ENCODE measurements around the gene DIP2C.
"Not testable (repeated sequence)": the region's sequence is repeated elsewhere in the genome, so short reads cannot be mapped to it uniquely, and the experiment has no call there.

Gene DIP2C

DNA sequence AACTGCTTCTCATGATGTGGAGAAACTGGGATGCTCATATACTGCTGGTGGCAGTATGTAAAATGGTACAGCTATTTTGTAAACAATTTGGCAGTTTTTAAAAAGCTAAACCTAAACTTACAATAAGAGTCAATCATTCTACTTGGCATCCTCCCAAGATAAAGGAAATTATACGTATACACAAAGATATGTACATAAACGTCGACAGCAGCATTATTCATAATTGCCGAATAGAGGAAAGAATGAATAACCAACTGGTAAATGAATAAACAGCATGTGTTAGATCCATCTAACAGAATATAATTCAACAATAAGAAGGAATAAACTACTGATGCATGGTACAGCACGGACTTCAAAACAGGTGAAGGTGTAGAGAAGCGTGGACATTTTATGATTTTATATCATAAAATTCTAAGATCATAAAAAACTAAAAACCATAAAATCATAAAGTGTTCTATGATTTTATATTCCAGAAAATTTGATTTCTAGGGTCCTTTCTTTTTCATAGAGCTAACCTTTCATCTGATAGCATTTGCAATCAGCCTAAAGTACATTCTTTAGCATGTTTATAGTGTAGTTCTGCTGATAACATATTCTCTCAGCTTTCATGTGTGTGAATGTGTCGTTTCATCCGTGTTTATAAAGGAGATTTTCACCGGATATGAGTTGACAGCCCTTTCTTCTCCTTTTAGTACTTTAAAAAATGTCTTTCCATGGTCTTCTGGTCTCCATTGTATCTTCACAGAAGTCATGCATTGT, 261.5 kb downstream of the DIP2C start:
- no peak for FAIRE-seq

DNA sequence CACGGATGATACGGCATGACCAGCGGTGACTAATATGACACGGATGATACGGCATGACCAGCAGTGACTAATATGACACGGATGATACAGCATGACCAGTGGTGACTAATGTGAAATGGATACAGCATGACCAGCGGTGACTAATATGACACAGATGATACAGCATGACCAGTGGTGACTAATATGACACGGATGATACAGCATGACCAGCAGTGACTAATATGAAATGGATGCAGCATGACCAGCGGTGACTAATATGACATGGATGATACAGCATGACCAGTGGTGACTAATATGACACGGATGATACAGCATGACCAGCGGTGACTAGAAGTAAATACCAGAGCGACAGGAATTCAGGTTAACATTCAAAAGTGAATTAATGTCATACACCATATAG, 264.1 kb downstream of the DIP2C start:
- FAIRE-seq, result not testable (repeated sequence)

DNA sequence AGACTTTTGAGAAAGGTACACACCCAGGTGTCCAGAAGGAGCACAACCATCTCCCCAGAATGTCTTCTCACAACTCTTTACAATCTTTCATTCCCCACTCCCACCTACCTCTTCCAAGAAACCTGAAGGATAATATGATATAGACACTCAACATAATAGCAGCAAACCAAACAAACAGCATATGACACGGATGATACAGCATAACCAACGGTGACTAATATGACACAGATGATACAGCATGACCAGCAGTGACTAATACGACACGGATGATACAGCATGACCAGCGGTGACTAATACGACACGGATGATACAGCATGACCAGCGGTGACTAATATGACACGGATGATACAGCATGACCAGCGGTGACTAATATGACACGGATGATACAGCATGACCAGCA, 264.7 kb downstream of the DIP2C start:
- not testable (repeated sequence) for FAIRE-seq

DNA sequence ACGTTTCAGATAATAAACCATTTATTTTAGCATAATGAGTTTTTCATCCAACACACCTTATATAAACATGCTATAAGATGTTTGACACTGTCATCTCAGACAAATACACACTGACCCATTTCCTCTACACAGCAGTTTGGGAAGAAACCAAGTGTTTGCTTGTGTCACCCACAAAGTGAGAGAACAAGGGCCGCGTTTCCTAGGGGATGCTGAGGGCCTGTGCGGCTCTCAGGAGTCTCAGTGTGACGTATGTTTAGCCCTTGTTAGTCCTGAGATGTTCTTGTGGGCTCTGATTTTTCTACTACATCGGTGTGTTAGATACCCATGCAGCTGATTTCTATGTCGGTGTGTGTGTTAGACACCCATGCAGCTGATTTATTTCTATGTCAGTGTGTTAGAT, 266.3 kb downstream of the DIP2C start:
- no peak for FAIRE-seq

DNA sequence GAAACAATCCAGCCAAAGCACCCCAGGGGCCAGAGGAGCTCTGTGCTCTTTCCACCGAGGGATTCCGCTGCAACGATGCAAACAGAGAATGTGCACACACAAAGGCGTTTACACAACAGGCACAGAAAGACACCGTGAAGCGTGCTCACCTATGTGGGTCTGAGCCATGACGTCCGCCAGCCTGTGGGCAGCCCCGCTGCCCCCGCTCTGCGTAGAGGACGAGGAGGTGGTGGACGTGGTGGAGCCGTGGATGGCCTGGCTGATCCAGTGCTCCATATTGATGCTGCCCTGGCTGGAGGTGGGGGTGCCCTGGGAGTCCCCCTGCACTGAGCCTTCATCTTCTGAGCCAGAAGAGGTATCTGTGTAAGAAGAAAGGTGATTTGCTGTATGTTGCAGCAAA, 266.8 kb downstream of the DIP2C start:
- FAIRE-seq, result no peak

DNA sequence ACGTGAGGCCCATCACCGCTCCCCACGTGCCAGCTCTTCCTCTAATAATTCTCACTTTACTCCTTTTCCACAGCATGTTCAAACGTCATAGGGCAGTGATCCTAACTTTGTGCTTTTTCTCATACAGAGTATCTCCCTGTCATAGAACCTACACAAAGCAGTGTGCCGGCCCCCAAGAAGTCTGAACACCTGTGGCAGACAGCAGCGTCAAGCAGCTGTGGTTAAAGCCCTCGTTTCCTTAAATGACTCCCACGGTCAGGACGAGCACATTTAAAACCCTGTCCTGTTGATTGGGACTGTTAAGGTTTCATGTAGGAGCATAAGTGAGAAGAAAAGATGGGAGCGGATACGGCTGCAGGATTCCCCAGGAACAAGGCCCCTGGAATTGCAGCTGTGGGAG, 267.2 kb downstream of the DIP2C start:
- no peak for FAIRE-seq

DNA sequence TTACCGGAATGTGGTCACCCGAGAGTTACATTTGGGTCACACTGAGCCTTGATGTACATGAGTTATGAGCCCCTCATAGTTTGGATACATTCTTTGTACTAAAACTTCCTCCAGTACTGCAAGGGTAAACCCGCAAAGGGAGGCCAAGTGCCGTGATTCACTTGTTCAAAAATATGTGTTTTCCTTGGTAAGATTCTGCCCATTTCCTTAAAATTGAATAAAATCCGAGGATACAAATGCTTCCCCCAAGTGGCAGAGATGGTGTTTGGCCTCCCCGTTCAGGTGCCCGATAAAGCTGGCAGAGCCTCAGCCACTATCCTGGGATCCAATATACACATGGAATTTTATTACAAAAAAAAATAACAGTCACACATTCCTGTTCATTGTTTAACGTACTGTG, 268.3 kb downstream of the DIP2C start:
- no peak for FAIRE-seq

DNA sequence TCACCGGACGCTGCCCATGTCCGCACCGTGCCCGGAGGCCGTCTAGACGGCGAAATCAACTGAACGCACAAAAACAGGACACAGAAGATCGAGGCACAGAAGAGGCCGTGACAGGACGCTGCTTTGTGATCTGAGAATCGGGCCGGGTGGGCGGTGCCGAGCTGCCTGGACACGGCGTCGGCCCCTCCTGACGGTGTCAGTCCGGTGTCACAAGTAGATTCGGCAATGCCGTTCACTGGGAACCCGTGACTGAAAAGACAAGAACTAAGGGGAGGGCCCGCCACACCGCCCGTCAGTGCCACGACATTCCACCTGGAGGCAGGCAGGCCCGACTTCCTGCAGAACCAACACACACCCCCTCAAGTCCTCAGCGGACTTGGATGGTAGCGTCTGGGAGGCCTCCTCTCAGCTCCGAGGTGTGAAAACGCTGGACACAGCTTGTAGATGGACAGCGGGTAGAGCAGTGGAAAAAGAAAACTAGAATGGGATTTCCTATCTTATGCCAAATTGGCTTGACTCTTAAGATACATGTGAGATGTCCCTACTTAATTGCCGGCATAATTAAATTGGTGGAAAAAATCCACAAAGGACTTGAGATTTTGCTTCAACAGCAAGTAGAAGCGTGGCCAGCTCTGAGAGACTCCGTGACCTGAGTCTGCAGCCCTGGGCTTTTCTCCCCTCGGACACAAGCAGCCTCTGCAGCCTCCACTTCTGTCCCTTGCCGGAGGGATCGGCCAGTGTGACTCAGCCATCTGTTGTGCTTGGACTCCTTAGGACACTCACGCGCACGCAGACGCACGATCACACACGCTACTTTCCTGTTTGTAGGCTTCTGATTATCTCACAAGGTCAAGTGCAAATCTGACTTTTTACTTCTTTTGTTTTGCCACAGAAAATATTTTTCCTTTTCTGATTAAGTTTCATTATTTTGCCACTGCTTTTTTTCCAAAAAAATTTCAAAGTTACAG, 269.0 kb downstream of the DIP2C start:
- no peak for FAIRE-seq

DNA sequence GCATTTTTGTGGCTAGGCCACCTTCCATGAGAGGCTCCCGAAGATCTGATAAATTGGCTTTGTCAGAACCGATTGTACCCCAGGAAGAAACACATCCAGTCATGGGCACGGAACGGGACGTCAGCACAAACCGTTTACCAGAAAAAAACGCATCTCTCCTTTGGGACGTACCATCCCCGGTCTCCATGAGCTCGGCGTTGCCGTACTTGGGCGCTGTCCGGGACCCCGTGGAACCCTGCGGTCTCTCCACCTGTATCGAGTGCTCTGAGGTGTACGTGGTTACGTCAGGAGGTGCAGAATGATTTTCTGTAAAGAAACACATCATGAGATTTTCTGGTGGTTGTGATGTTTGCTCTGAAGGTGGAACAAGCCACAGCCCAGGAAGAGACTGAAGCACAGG, 270.6 kb downstream of the DIP2C start:
- FAIRE-seq, result no peak

DNA sequence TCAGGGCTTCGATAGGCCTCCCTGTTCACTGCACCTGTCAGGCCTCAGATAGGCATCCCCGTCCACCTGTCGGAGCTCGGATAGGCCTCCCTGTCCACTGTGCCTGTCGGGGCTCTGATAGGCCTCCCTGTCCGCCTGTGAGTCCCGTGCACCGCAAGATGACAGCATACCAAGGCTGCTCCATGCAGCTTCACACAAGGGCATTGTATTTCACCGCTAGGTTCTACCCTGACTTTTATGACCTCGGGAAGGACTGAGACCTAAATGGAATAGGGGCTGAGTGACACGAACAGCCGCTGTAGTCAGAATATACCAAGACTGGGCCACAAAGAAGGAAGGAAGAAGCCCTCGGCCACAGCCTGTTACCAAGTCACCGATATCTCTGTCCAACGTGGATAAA, 271.2 kb downstream of the DIP2C start:
- FAIRE-seq, result no peak

DNA sequence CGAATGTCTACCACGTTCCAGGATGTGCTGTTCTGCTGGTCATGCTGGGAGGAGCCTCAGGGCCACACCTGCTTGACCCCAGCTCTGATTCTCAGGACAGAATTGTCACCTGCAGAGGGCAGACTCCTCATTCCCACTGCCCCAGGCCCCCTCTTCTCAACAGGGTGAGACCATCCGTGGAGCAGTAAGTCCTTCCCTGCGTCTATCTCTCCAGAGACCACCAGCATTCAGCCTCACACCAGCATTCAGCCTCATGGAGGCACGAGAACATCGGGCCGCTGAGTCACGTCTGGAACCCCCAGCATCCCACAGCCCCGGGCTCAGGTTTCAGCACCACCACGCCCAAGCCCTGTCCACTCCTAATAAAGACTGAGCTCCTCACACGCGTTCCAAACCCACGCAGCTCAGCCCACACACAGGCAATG, 273.4 kb downstream of the DIP2C start:
- no peak for FAIRE-seq

DNA sequence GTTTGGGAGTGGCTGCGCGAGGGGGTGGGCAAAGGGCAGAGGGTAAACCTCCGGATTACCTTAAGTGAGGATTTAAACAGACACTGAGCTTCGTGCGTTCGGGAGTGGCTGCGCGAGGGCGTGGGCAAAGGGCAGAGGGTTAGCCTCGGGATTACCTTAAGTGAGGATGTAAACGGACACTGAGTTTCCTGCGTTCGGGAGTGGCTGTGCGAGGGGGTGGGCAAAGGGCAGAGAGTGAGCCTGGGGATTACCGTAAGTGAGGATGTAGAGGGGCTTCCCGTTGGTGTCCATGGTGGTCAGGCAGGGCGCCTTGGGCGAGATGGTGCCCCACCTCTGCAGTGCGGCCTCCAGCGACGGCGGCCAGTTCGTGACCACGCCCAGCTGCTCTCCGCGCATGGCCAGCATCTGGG, 275.8 kb downstream of the DIP2C start:
- no peak for FAIRE-seq

DNA sequence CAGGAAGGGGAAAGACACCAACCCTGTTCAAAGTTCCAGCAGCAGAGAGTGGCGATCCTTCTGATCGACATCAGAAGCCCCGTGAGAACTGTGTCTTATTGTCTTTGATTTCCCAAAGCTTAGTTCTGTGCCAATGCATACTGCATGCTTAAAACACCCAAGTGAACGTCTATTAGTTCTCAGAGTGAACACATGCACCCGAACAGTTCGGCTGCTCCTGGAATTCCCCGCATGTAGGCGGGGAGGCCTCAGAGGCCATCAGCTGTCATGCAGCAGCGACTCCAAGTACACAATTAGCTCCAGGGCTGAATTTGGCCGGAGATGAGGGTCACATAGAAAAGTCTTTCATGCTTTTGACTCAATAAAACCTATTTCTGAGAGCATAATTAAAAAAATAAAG, 277.4 kb downstream of the DIP2C start:
- FAIRE-seq, result no peak

DNA sequence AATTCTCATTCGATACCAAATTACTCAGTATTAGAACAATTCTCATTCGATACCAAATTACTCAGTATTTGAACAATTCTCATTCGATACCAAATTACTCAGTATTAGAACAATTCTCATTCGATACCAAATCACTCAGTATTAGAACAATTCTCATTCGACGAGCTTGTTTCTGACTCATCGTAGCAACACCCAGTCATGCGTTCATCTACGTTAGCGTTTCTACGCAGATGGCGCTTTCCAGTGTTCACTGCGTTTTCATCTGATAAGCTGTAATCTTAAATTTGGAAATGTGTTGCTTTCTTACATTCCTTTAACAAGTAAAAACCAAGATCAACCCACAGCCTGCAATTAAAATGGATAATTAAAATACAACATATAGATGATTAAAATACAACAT, 277.9 kb downstream of the DIP2C start:
- FAIRE-seq, result no peak

DNA sequence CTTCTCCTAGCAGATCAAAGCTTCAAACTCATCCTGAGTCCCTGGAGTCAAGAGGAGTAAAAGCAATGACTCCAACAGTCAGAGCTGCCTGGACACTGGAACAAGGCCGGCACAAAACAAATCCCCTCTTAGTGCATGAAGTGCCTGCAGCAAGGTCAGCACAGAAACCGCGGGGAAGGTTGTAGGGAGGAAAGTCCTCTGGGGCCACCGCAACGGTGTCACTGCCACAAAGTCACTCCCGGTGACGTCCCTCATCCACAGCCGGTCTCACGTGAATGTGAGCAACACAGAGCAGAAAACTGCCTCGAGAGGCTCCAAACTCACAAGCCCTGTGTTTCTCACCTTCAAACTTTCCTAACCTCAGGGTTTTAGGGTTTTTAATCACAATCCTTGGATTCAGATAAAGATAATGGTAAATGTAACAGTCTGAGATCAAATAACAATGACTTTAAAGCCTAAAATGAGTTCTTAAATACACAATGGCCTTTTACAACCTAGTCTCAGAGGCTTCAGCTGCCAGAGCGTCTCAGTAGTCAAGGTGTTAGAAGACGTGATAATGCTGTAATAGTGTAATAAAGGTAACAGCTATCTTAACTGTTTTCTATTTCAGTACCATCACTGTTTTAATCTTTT, 279.9 kb downstream of the DIP2C start:
- no peak for FAIRE-seq

DNA sequence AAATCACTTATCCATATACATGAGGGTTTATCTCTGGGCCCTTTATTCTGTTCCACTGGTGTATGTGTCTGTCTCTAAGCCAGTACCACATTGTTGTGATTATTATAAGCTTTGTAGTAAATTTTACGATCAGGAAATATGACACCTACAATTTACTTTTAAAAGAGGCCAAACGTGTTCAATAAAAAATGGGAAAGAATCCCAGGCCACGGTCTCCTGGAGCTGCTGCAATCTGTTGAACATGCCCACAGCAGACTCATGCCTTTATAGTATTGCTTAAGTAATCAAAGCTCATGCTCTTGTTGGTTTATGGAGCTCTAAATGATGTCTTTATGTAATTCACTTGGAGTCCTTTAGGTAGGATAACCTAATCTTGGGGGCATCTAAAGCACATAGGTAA, 281.2 kb downstream of the DIP2C start:
- no peak for FAIRE-seq

DNA sequence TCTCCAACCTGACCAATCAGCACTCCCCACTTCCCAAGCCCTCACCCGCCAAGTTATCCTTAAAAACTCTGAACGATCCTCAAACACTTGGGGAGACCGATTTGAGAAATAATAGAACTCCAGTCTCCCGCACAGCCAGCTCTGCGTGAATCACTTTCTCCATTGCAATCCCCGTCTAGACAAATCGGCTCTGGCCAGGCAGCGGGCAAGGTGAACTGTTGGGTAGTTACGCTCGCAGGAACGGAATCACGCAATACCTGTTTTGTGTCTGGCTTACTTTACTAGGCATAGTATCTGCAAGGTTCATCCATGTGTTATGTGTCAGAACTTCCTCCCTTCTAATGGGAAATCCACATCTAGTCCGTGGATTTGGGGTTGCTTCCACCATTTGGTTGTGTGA, 282.5 kb downstream of the DIP2C start:
- FAIRE-seq, result no peak

DNA sequence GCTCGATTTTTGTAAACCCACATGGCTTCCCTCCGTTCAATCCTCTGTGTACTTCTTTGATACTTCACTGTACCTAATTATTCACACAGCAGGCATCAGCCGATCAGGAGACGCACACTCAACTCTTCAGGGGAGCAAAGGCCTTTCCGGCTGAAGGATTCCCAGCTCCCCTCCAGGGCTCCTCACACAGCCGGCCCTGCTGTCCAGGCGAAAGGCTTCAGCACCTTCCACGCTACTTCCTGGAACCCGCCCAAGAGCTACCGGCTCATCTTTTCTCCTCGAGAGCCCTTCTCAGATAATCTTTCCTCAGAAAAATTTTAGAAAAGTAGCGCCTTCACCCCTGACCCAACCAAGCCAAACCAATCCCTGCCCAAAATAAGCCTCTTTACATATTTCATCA, 283.8 kb downstream of the DIP2C start:
- no peak for FAIRE-seq

DNA sequence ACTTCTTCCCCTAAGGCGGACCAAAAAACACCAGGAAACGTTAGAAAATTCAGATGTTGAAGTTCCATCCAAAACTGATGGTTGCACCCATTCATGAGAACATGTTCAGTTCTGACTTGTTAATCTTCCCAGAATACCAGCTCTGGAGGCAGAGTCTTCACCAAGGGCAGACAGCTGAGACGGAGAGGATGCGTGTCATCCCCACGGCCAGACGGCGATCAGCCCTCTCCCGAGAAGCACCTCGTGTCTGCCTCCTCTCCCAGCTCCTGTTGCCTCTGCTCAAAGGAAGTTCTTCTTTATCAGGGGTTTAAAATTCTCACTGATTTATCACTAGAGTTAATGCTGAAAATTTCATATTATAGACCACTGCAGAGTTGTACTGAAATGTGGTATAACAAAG, 284.5 kb downstream of the DIP2C start:
- no peak for FAIRE-seq

DNA sequence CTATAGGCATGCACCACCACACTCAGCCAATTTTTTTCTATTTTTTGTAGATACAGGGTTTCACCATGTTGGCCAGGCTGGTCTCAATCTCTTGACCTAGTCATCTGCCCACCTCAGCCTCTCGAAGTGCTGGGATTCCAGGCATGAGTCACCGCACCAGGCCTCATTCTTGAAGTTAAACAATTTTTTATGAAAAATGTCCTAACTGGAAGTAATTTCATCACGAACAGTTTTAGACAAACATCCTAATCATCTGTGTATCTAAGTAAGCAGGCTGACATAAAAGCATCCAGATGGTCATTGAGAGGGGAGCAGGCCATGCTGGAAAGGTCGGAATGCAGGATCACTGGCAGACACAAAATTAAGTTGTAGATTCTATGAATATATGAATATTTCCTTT, 285.1 kb downstream of the DIP2C start:
- FAIRE-seq, result no peak

DNA sequence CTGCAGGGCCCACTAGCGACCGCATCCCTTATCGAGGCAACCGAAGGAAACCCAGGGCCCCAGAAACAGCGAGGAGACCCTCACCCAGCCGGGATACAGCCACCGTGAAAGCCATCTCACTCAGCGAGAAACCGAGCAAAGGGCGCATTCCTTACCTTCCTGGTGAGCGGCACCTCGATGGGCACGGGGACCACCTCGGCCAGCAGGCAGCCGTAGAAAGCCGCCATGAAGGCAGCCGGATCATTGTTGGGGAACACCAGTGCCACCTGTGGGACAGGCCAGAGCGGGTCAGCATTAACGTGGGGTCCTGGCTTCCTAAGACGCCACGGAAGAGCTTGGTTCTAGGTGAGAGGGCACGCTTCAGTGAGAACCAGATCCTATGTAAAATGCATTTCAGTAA, 290.5 kb downstream of the DIP2C start:
- no peak for FAIRE-seq

DNA sequence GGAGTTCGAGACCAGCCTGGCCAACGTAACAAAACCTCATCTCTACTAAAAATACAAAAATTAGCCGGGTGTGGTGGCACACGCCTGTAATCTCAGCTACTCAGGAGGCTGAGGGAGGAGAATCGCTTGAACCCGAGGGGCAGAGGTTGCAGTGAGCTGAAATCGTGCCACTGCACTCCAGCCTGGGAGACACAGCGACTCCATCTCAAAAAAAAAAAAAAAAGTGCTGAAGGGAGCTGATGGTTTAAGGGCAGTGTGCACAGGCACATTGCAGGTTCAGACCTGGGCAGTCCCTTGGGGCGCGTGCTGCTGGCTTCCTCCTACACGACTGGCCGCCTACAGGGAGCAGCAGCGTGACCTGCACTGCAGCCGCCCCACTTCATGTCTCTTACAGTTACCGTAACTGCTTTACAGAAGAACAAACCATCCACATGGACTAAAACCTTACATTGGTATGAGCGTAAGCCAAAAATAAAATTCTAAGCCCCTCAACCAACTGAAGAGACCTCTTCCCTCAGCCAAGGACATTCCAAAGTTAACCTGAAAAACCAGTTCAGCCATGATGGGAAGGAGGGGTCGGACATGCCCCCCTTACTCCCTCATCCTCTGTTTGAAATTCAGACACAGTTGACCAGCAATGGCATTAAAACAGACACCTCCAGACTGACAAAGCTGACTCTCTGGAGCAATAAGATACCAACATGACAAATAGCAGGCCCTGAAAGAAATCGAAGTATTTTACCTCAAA, 292.0 kb downstream of the DIP2C start:
- no peak for FAIRE-seq
